H1 (cell line): ENCODE data around the gene KRT81. TPM values are rescaled to one million over a fixed set of nuclear protein-coding genes. Genes with fewer than 3 reads are reported as not detected.

Experiments
- CTCF ChIA-PET: fragments of 300-600 bp; sonication (Branson Sonifier 250); formaldehyde crosslinking; loops from one replicate; lab custom pipeline; 2021; ENCODE audit not compliant: partially characterized antibody; lab: Charles Lee
- POLR2A ChIA-PET: fragments of 300-600 bp; sonication (Branson Sonifier 250); formaldehyde crosslinking; loops from one replicate; lab custom pipeline; 2021; ENCODE audit warnings: inconsistent platforms; ENCODE audit not compliant: partially characterized antibody; lab: Charles Lee
- DNase-seq, 2 experiments: peaks; one replicate each; pipeline versions ENCODE4 v3.0.0 to v3.0.0-alpha.2; 2010 to 2022; ENCODE audit warnings: low spot score in 2 of 2, low read depth in 1 of 2, mixed read lengths in 1 of 2
- FAIRE-seq: peaks from 2 replicates; lab custom pipeline; 2011; peaks lifted over from hg19 to GRCh38; lab: Jason Lieb, UNC
- H2AFZ ChIP-seq: 2 replicates; pipeline ENCODE4 v1.8.1; 2012; ENCODE audit warnings: low read length, inconsistent platforms
- H2AK5ac ChIP-seq: 2 replicates; pipeline ENCODE4 v1.6.1; 2013; ENCODE audit warnings: low read depth, low read length
- H2BK120ac ChIP-seq: replicated peaks from 2 replicates; pipeline ENCODE3; 2013; ENCODE audit warnings: low read depth, low read length, inconsistent platforms
- H2BK12ac ChIP-seq: 2 replicates; pipeline ENCODE4 v1.6.1; 2013; ENCODE audit warnings: low read depth, low read length
- H2BK15ac ChIP-seq: 2 replicates; pipeline ENCODE4 v1.6.1; 2013; ENCODE audit warnings: low read length
- H2BK20ac ChIP-seq: 2 replicates; pipeline ENCODE4 v1.6.1; 2013; ENCODE audit warnings: low read length
- H2BK5ac ChIP-seq: 2 replicates; pipeline ENCODE4 v1.6.1; 2013; ENCODE audit warnings: low read depth, low read length
- H3K14ac ChIP-seq: 2 replicates; pipeline ENCODE4 v1.6.1; 2013; ENCODE audit warnings: inconsistent platforms; ENCODE audit not compliant: insufficient read length
- H3K18ac ChIP-seq: 2 replicates; pipeline ENCODE4 v1.6.1; 2013; ENCODE audit warnings: low read length; ENCODE audit errors: extremely low read depth
- H3K23ac ChIP-seq: 2 replicates; pipeline ENCODE4 v1.6.1; 2013; ENCODE audit warnings: inconsistent platforms; ENCODE audit not compliant: insufficient read length
- H3K23me2 ChIP-seq: 2 replicates; pipeline ENCODE4 v1.6.1; 2013; ENCODE audit warnings: low read depth, low read length
- H3K27ac ChIP-seq: 2 replicates; pipeline ENCODE4 v1.6.1; 2011; ENCODE audit warnings: low read depth, low read length, inconsistent platforms
- H3K27me3 ChIP-seq, 4 experiments: replicated peaks in 1 of 4; 1 replicate in 1 of 4; 2 replicates in 3 of 4; pipeline versions ENCODE4 v1.6.1 to v1.8.1; 2011 to 2013; ENCODE audit warnings: low read length in 3 of 4, mild to moderate bottlenecking in 3 of 4, inconsistent platforms in 2 of 4, mixed read lengths in 2 of 4, moderate library complexity in 1 of 4; ENCODE audit not compliant: control insufficient read depth in 3 of 4, insufficient read depth in 3 of 4; ENCODE audit errors: extremely low read depth in 1 of 4
- H3K36me3 ChIP-seq, 4 experiments: 2 replicates each; pipeline versions ENCODE4 v1.6.1 to v1.8.1; 2011 to 2013; ENCODE audit warnings: mild to moderate bottlenecking in 4 of 4, low read length in 3 of 4, moderate library complexity in 2 of 4, control low read depth in 1 of 4, inconsistent platforms in 1 of 4; ENCODE audit not compliant: insufficient read depth in 4 of 4, control insufficient read depth in 2 of 4
- H3K4ac ChIP-seq: replicated peaks from 2 replicates; pipeline ENCODE3; 2013; ENCODE audit warnings: low read length, low read depth, mixed read lengths, inconsistent platforms; ENCODE audit not compliant: insufficient read length
- H3K4me1 ChIP-seq, 4 experiments: replicated peaks in 1 of 4; 1 replicate in 1 of 4; 2 replicates in 3 of 4; pipeline versions ENCODE4 v1.6.1 to v1.8.1; 2011 to 2013; ENCODE audit warnings: low read length in 3 of 4, inconsistent platforms in 2 of 4, mixed read lengths in 1 of 4; ENCODE audit not compliant: insufficient read depth in 4 of 4, control insufficient read depth in 3 of 4
- H3K4me2 ChIP-seq, 2 experiments: 2 replicates each; pipeline versions ENCODE4 v1.6.1 to v1.8.1; 2011 to 2013; ENCODE audit warnings: low read depth in 2 of 2, low read length in 2 of 2, control low read depth in 1 of 2, inconsistent platforms in 1 of 2, mild to moderate bottlenecking in 1 of 2; ENCODE audit not compliant: insufficient read depth in 1 of 2
- H3K4me3 ChIP-seq, 4 experiments: fragments of 200-600, 300-600 bp in 1 of 4; sonication (generic), shearing (Covaris generic), sonication (Bioruptor Twin) in 1 of 4; 2 replicates each; pipeline versions ENCODE4 v1.5.1 to v1.8.1; 2011 to 2016; ENCODE audit warnings: low read length in 4 of 4, low read depth in 3 of 4, control low read depth in 2 of 4, inconsistent platforms in 2 of 4, mild to moderate bottlenecking in 2 of 4, mixed read lengths in 1 of 4, moderate library complexity in 1 of 4; ENCODE audit not compliant: insufficient read depth in 2 of 4; ENCODE audit errors: extremely low read depth in 1 of 4
- H3K56ac ChIP-seq: replicated peaks from 2 replicates; pipeline ENCODE3; 2013; ENCODE audit warnings: low read depth, mild to moderate bottlenecking, mixed read lengths, low read length, inconsistent platforms; ENCODE audit not compliant: insufficient read length
- H3K79me1 ChIP-seq: 2 replicates; pipeline ENCODE4 v1.6.1; 2013; ENCODE audit warnings: low read depth, low read length, control low read depth
- H3K79me2 ChIP-seq, 2 experiments: 2 replicates each; pipeline versions ENCODE4 v1.6.1 to v1.8.1; 2012 to 2013; ENCODE audit warnings: low read length in 2 of 2, mild to moderate bottlenecking in 2 of 2, inconsistent platforms in 1 of 2; ENCODE audit not compliant: insufficient read depth in 2 of 2, control insufficient read depth in 1 of 2
- H3K9ac ChIP-seq, 4 experiments: replicated peaks in 1 of 4; 1 replicate in 1 of 4; 2 replicates in 3 of 4; pipeline versions ENCODE4 v1.6.1 to v1.8.1; 2011 to 2013; ENCODE audit warnings: low read depth in 3 of 4, low read length in 3 of 4, control low read depth in 2 of 4, mild to moderate bottlenecking in 2 of 4, moderate library complexity in 2 of 4, inconsistent platforms in 1 of 4; ENCODE audit errors: extremely low read depth in 1 of 4
- H3K9me3 ChIP-seq, 2 experiments: 2 replicates each; pipeline versions ENCODE4 v1.6.1 to v1.8.1; 2012 to 2013; ENCODE audit warnings: mild to moderate bottlenecking in 2 of 2, moderate library complexity in 2 of 2, control low read depth in 1 of 2, inconsistent platforms in 1 of 2, low read depth in 1 of 2, low read length in 1 of 2, mixed read lengths in 1 of 2; ENCODE audit not compliant: insufficient read depth in 2 of 2
- H4K20me1 ChIP-seq, 2 experiments: replicated peaks in 1 of 2; 2 replicates each; pipeline versions ENCODE3 to v1.8.1; 2011 to 2013; ENCODE audit warnings: inconsistent platforms in 2 of 2, low read length in 2 of 2, mild to moderate bottlenecking in 1 of 2; ENCODE audit not compliant: insufficient read depth in 2 of 2, control insufficient read depth in 1 of 2
- H4K5ac ChIP-seq: 2 replicates; pipeline ENCODE4 v1.6.1; 2013; ENCODE audit warnings: low read length, low read depth, mixed read lengths, inconsistent platforms; ENCODE audit not compliant: insufficient read length
- H4K8ac ChIP-seq: 2 replicates; pipeline ENCODE4 v1.8.0; 2013; ENCODE audit warnings: mild to moderate bottlenecking, moderate library complexity, low read length, inconsistent platforms; ENCODE audit not compliant: insufficient read depth; ENCODE audit errors: extremely low read depth
- H4K91ac ChIP-seq: replicated peaks from 2 replicates; pipeline ENCODE3; 2013; ENCODE audit warnings: low read length, mixed read lengths, inconsistent platforms; ENCODE audit not compliant: insufficient read length
- BCL11A ChIP-seq, 2 experiments: IDR thresholded peaks; one replicate each; pipeline ENCODE4 v1.6.1; 2011; ENCODE audit warnings: low read depth in 2 of 2, low read length in 2 of 2, mild to moderate bottlenecking in 2 of 2
- CBX5 ChIP-seq: fragments of 300-800, 300-1000 bp; sonication (generic); IDR thresholded peaks from 2 replicates; pipeline ENCODE4 v1.7.1; 2016; ENCODE audit warnings: antibody characterized with exemption, low read length, low read depth
- EGR1 ChIP-seq: IDR thresholded peaks from 2 replicates; pipeline ENCODE4 v1.6.1; 2011; ENCODE audit warnings: low read depth, low read length, borderline replicate concordance
- EZH2 ChIP-seq: fragments of 200-600 bp; sonication (generic); IDR thresholded peaks from 2 replicates; pipeline ENCODE4 v1.7.1; 2012; ENCODE audit warnings: low read depth, mild to moderate bottlenecking, moderate library complexity, low read length, inconsistent platforms; ENCODE audit not compliant: severe bottlenecking
- HDAC2 ChIP-seq, 2 experiments: fragments of 300-600 bp in 1 of 2; sonication (generic) in 1 of 2; IDR thresholded peaks; 2 replicates each; pipeline ENCODE4 v1.6.1; 2011 to 2012; ENCODE audit warnings: low read depth in 2 of 2, low read length in 2 of 2, mild to moderate bottlenecking in 2 of 2, moderate library complexity in 2 of 2, borderline replicate concordance in 1 of 2, inconsistent platforms in 1 of 2
- POU5F1 ChIP-seq: IDR thresholded peaks from 2 replicates; pipeline ENCODE4 v1.6.1; 2011; ENCODE audit warnings: low read depth, mild to moderate bottlenecking, low read length, moderate library complexity
- RXRA ChIP-seq: IDR thresholded peaks from 2 replicates; pipeline ENCODE4 v1.6.1; 2011; ENCODE audit warnings: low read depth, mild to moderate bottlenecking, low read length, moderate library complexity; ENCODE audit not compliant: insufficient read depth
- SP4 ChIP-seq: IDR thresholded peaks from 2 replicates; pipeline ENCODE4 v1.6.1; 2012; ENCODE audit warnings: low read length, inconsistent platforms
- TAF7 ChIP-seq: optimal IDR thresholded peaks from 2 replicates; pipeline ENCODE3; 2011; ENCODE audit warnings: low read depth, mild to moderate bottlenecking, inconsistent platforms, low read length, moderate library complexity, borderline replicate concordance
- WGBS, 2 experiments: shearing (Covaris generic) in 1 of 2; methylation state at CpG; one replicate each; pipeline versions ENCODE4 v1.1.6 to v1.1.7; 2013 to 2015; ENCODE audit warnings: low lambda C conversion rate in 2 of 2, mixed read lengths in 2 of 2, inconsistent platforms in 1 of 2, low coverage in 1 of 2, missing lambda C conversion rate in 1 of 2; ENCODE audit not compliant: insufficient replicate concordance in 2 of 2, insufficient coverage in 1 of 2, insufficient read length in 1 of 2; ENCODE audit errors: extremely low coverage in 1 of 2, missing lambda C conversion rate in 1 of 2; 5-methylcytosine and 5-hydroxymethylcytosine counted together
- polyA plus RNA-seq, 7 experiments: library from polyadenylated mRNA; depleted of rRNA in 3 of 7; stranded (reverse) in 5 of 7; unstranded in 2 of 7; fragments of >200 nt in 5 of 7; fragments of 200-250 nt in 2 of 7; gene quantifications; 1 replicate in 5 of 7; 2 replicates in 1 of 7; 4 replicates in 1 of 7; pipeline versions ENCODE4 v1.2.1 to v1.2.3, GENCODE V29; 2011 to 2013; ENCODE audit warnings: missing spikeins in 2 of 7, mixed read lengths in 2 of 7
- total RNA-seq: library from RNA; stranded (reverse); fragmentation: NEBNext Ultra II Directional; extraction: Animal tissue kit (Norgen Biotek cat#: 25700); gene quantifications from 2 replicates; pipeline ENCODE4 v1.2.1, GENCODE V29; 2021

Gene KRT81
- total and polyA plus RNA-seq, 2 of the 8 experiments (the other 6 are each of a cell fraction or from before 2014, with no cell fraction given) = not detected

- Histone ChIP-seq H3K4ac (no peak overlapping the region), H3K23ac (no peak overlapping the region), H3K4me1 (peaks cover 0 to 4% (median 0%) of the 10 kb centered on the region in 4 experiments; a peak in 1 of 7 replicates), H3K36me3 (no peaks in the 10 kb centered on the region), H3K27ac (no peak overlapping the region), H3K27me3 (peaks cover 0 to 12% (median 5%) of the 10 kb centered on the region in 4 experiments; a peak in 4 of 7 replicates), H4K5ac (no peak overlapping the region), H3K9ac (no peak overlapping the region), H3K9me3 (no peaks in the 10 kb centered on the region), H2BK12ac (no peak overlapping the region; the same call in 1 of the 2 replicates), H3K79me2 (no peaks in the 10 kb centered on the region), H2BK120ac (no peak overlapping the region), H2BK15ac (no peak overlapping the region), H3K56ac (no peak overlapping the region), H2AFZ (no peak overlapping the region), H3K4me2 (no peak overlapping the region; a peak in 1 of 4 replicates), H3K4me3 (no peak overlapping the region), H2BK20ac (no peak overlapping the region), H3K14ac (no peak overlapping the region), H3K23me2 (peaks cover 4% of the 10 kb centered on the region; the same call in 1 of the 2 replicates), H2AK5ac (no peak overlapping the region), H4K8ac (no peak overlapping the region), H3K18ac (no peak overlapping the region), H2BK5ac (no peak overlapping the region), H4K91ac (no peak overlapping the region), H4K20me1 (no peaks in the 10 kb centered on the region), H3K79me1 (no peaks in the 10 kb centered on the region; the same call in 1 of the 2 replicates)
- POLR2A ChIA-PET = interaction anchor here (0.6 to 1.7 kb wide), 5 partner anchors 9 to 139 kb away, joined by 3 to 5 read pairs (median 3); no protein-coding TSS in a partner anchor
- DNase-seq (no peak), FAIRE-seq (no peak)
- whole genome bisulfite sequencing, 2 experiments = 92% methylated on average over 14 of the region's 14 CpGs; no CpG with 5 or more reads in 1 of the 2 experiments
- CTCF ChIA-PET = interaction anchor here (0.6 to 10.7 kb wide), 54 partner anchors 8 to 701 kb away, joined by 3 to 105 read pairs (median 6); partner anchors contain the start of genes KRT80 and KRT83
- TF ChIP-seq POU5F1 (no peak), TAF7 (no peak), RXRA (no peak), CBX5 (no peak), BCL11A (IDR thresholded peaks at IDR 0.05; ENCODE audit: low read depth in 2 of 2, low read length in 2 of 2) (no peak), EGR1 (no peak), SP4 (no peak), EZH2 (no peak), HDAC2 (IDR thresholded peaks at IDR 0.05; ENCODE audit: borderline replicate concordance in 1 of 2, low read depth in 2 of 2, low read length in 2 of 2) (no peak)
Measured at GRCh38 chr12:52279422-52280318, 11.7 kb downstream of the KRT81 start.
